HepG2 (cell line): Measurements from ENCODE around the gene SART1. TPM values are rescaled to one million over a fixed set of nuclear protein-coding genes. Genes with fewer than 3 reads are reported as not detected.
A peak's percentile ranks its signal among the peaks of the same experiment; 100 is the strongest.

ENCODE experiments used
- ATAC-seq: fragments of 200-7000 bp; cut with Tn5 transposase; 3 replicates; pipeline ENCODE4 v1.9.1; 2020; ENCODE audit warnings: mild to moderate bottlenecking, moderate library complexity
- BruUV-seq: library from RNA; stranded (reverse); fragments of 400-500 nt; replicated peaks from 2 replicates; lab custom pipeline; 2021; lab: Mats Ljungman, UMichigan
- CTCF ChIA-PET: fragments of 300-600 bp; formaldehyde crosslinking; extraction: SDS; loops from one replicate; lab custom pipeline; 2021; ENCODE audit warnings: low total read pairs, inconsistent platforms, low intra/inter-chr PET ratio; lab: Yijun Ruan, JAX
- POLR2A ChIA-PET: fragments of 350-600 bp; sonication (Branson Sonifier 250); formaldehyde crosslinking; loops from one replicate; lab custom pipeline; 2020; ENCODE audit warnings: antibody characterized with exemption, inconsistent platforms; lab: Yijun Ruan, JAX
- DNase-seq: peaks from one replicate; pipeline ENCODE4 v3.0.0-alpha.2; 2015; ENCODE audit warnings: low spot score
- FAIRE-seq: peaks from 3 replicates; lab custom pipeline; 2011; peaks lifted over from hg19 to GRCh38; lab: Jason Lieb, UNC
- H2AFZ ChIP-seq: one replicate; pipeline ENCODE4 v1.6.1; 2011; ENCODE audit warnings: low read length, inconsistent platforms
- H3K27ac ChIP-seq: fragments of 300-600 bp; 3 replicates; pipeline ENCODE4 v1.8.0; 2011; ENCODE audit warnings: mixed run types, mild to moderate bottlenecking, mixed read lengths, low read length, inconsistent platforms; ENCODE audit not compliant: insufficient read depth; ENCODE audit errors: extremely low read length
- H3K27me3 ChIP-seq, 2 experiments: fragments of 200-600 bp in 1 of 2; 2 replicates in 1 of 2; 3 replicates in 1 of 2; pipeline versions ENCODE4 v1.6.0 to v1.8.0; 2011; ENCODE audit warnings: low read length in 2 of 2, mild to moderate bottlenecking in 2 of 2, moderate library complexity in 2 of 2, inconsistent platforms in 1 of 2; ENCODE audit not compliant: insufficient read depth in 2 of 2, control insufficient read depth in 1 of 2
- H3K36me3 ChIP-seq, 2 experiments: fragments of 200-600 bp in 1 of 2; replicated peaks in 1 of 2; 2 replicates in 1 of 2; 3 replicates in 1 of 2; pipeline versions ENCODE4 v1.5.1 to v1.8.0; 2011; ENCODE audit warnings: low read length in 2 of 2, inconsistent platforms in 1 of 2; ENCODE audit not compliant: insufficient read depth in 2 of 2, control insufficient read depth in 1 of 2
- H3K4me1 ChIP-seq: 2 replicates; pipeline ENCODE4 v1.5.1; 2012; ENCODE audit warnings: low read length, inconsistent platforms; ENCODE audit not compliant: insufficient read depth
- H3K4me2 ChIP-seq: 2 replicates; pipeline ENCODE4 v1.6.0; 2011; ENCODE audit warnings: low read depth, low read length, inconsistent platforms
- H3K4me3 ChIP-seq, 3 experiments: fragments of 200-600 bp in 1 of 3; sonication (generic), shearing (Covaris generic) in 1 of 3; replicated peaks in 1 of 3; 2 replicates each; pipeline ENCODE4 v1.5.1; 2011 to 2016; ENCODE audit warnings: low read length in 3 of 3, inconsistent platforms in 2 of 3, low read depth in 2 of 3, mild to moderate bottlenecking in 2 of 3, control low read depth in 1 of 3, mixed read lengths in 1 of 3; ENCODE audit not compliant: insufficient read depth in 1 of 3
- H3K79me2 ChIP-seq: one replicate; pipeline ENCODE4 v1.6.1; 2011; ENCODE audit warnings: low read length, inconsistent platforms; ENCODE audit not compliant: insufficient read depth
- H3K9ac ChIP-seq: 2 replicates; pipeline ENCODE4 v1.6.0; 2011; ENCODE audit warnings: mild to moderate bottlenecking, low read depth, low read length, inconsistent platforms; ENCODE audit not compliant: insufficient read depth
- H3K9me3 ChIP-seq: 2 replicates; pipeline ENCODE4 v1.5.1; 2012; ENCODE audit warnings: mild to moderate bottlenecking, low read length
- H4K20me1 ChIP-seq: 2 replicates; pipeline ENCODE4 v1.6.0; 2011; ENCODE audit warnings: inconsistent platforms, mild to moderate bottlenecking, low read length, moderate library complexity; ENCODE audit not compliant: insufficient read depth
- AGO2 ChIP-seq: fragments of 200-400 bp; formaldehyde crosslinking; optimal IDR thresholded peaks from 2 replicates; pipeline ENCODE3; 2017; ENCODE audit warnings: mild to moderate bottlenecking, low read depth, low read length, moderate library complexity
- whole genome bisulfite sequencing: methylation state at CpG from one replicate; pipeline ENCODE4 v1.1.6; 2017; ENCODE audit warnings: low lambda C conversion rate; 5-methylcytosine and 5-hydroxymethylcytosine counted together
- in situ Hi-C: cut with HindIII; loops from 2 replicates; pipeline ENCODE4 v1.10.0; 2017; ENCODE audit warnings: low pct_unique_long_range_greater_than_20kb; ENCODE audit not compliant: extremely low pct_ligation_motif_present
- intact Hi-C: fragments of 100-400 bp; cut with micrococcal nuclease; formaldehyde crosslinking; loops from one replicate; pipeline ENCODE4 v1.10.0; 2022; ENCODE audit not compliant: unreplicated experiment
- polyA plus RNA-seq, 8 experiments: library from polyadenylated mRNA; depleted of rRNA in 3 of 8; stranded (reverse) in 7 of 8; unstranded in 1 of 8; fragments of >200 nt; fragmentation: Illumina TruSeq in 4 of 8; extraction: Trizol in 4 of 8; gene quantifications; 2 replicates each; pipeline versions ENCODE4 v1.2.1 to v1.2.3, GENCODE V29; 2011 to 2016; ENCODE audit warnings: low read depth in 4 of 8, missing spikeins in 1 of 8, mixed read lengths in 1 of 8; ENCODE audit not compliant: insufficient read depth in 1 of 8
- total RNA-seq, 5 experiments: library from RNA; depleted of rRNA; stranded (reverse); fragments of >200 nt; fragmentation: Illumina TruSeq; extraction: Trizol; gene quantifications; 2 replicates each; pipeline ENCODE4 v1.2.3, GENCODE V29; 2016; ENCODE audit warnings: low read depth in 1 of 5
- TF ChIP-seq, protein P1 (sequence below), 2 experiments: sonication (generic) in 1 of 2; formaldehyde crosslinking in 1 of 2; IDR thresholded peaks; 2 replicates each; pipeline versions ENCODE4 v1.5.1 to v1.6.1; 2011 to 2020; ENCODE audit warnings: borderline replicate concordance in 1 of 2, low read depth in 1 of 2, low read length in 1 of 2, mild to moderate bottlenecking in 1 of 2, missing genetic modification reagents in 1 of 2, moderate library complexity in 1 of 2

SART1 gene
- total and polyA plus RNA-seq, 2 of the 13 experiments (the other 11 are each of a cell fraction or from before 2014, with no cell fraction given): 11.3 to 22.5 TPM

DNA sequence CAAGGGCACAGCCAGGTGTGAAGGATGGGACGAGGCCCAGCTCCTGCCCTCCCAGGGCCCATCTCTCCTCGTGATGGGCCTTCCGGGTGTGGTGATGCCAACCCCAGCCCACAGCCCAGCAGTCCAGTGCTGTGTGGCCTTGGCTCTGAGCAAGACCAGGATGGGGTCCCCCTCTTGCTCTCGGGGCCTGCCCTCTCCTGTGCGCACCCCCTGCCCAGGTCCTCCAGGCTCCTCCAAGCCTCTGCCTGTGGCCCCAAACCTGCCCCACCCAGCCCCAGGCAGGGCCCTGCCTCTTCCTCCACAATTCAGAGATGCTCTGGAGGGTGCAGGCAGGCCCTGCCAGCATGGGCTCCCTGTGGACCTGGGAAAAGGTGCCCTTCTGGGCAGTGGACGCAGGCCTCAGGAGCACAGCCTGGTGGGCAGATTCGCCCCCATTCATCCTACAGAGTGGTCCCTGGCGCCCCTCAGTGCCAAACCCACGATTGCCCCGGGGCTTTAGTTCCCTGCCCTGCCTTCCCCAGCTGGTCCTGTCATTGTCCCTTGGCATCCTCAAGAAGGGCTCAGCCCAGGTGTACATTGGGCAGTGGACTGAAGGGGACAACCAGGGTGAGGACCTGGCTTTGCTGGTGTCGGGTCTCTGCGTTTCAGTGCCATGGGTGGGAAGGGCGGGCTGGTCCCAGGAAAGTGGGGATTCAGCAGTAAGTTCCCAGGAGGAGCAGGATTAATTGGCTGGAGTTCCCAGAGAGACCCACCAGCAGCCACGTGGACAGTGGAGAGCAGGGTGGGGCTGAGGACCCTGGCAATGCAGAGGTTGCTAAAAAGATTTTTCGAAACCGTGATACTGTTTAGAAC, 20.7 kb downstream of the SART1 start:
- H3K4me2 ChIP-seq: no peak overlapping the region
- no peaks in the 10 kb centered on the region; a peak in 1 of 5 replicates for H3K27me3 ChIP-seq
- no peaks in the 10 kb centered on the region for H3K9me3 ChIP-seq
- peak; percentile 30 for TF ChIP-seq AGO2
- TF ChIP-seq, protein P1, sequence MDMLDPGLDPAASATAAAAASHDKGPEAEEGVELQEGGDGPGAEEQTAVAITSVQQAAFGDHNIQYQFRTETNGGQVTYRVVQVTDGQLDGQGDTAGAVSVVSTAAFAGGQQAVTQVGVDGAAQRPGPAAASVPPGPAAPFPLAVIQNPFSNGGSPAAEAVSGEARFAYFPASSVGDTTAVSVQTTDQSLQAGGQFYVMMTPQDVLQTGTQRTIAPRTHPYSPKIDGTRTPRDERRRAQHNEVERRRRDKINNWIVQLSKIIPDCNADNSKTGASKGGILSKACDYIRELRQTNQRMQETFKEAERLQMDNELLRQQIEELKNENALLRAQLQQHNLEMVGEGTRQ (IDR thresholded peaks at IDR 0.05; ENCODE audit: low read depth, low read length): no peak
- TF ChIP-seq, protein P1 (CRISPR knock-in tag; IDR thresholded peaks at IDR 0.05; ENCODE audit: borderline replicate concordance): no peak
- H3K79me2 ChIP-seq: no peaks in the 10 kb centered on the region
- POLR2A ChIA-PET: no interaction called here
- no peak overlapping the region for H3K9ac ChIP-seq
- BruUV-seq: no TSS peak
- FAIRE-seq: no peak
- WGBS: 62% methylated on average over 14 of the region's 16 CpGs
- no peak overlapping the region for H3K4me3 ChIP-seq
- in situ Hi-C loops: loop anchor here (10.0 kb wide), 1 partner anchor 267 kb away; the partner anchor contains the start of gene KAT5
- intact Hi-C loops: no loop called here
- DNase-seq: no peak
- no peaks in the 10 kb centered on the region for H4K20me1 ChIP-seq
- CTCF ChIA-PET: no interaction called here
- H3K27ac ChIP-seq: no peak overlapping the region
- peak; percentile 17 for ATAC-seq
- H3K36me3 ChIP-seq: peaks cover 5 to 12% of the 10 kb centered on the region in 2 experiments; a peak in 3 of 5 replicates
- no peak overlapping the region for H2AFZ ChIP-seq
- peaks cover 15% of the 10 kb centered on the region for H3K4me1 ChIP-seq
